ENCODE data around the gene SRSF11.
"Not testable (repeated sequence)": the region's sequence is repeated elsewhere in the genome, so short reads cannot be mapped to it uniquely, and the experiment has no call there.

SRSF11 gene, protein sequence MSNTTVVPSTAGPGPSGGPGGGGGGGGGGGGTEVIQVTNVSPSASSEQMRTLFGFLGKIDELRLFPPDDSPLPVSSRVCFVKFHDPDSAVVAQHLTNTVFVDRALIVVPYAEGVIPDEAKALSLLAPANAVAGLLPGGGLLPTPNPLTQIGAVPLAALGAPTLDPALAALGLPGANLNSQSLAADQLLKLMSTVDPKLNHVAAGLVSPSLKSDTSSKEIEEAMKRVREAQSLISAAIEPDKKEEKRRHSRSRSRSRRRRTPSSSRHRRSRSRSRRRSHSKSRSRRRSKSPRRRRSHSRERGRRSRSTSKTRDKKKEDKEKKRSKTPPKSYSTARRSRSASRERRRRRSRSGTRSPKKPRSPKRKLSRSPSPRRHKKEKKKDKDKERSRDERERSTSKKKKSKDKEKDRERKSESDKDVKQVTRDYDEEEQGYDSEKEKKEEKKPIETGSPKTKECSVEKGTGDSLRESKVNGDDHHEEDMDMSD

DNA sequence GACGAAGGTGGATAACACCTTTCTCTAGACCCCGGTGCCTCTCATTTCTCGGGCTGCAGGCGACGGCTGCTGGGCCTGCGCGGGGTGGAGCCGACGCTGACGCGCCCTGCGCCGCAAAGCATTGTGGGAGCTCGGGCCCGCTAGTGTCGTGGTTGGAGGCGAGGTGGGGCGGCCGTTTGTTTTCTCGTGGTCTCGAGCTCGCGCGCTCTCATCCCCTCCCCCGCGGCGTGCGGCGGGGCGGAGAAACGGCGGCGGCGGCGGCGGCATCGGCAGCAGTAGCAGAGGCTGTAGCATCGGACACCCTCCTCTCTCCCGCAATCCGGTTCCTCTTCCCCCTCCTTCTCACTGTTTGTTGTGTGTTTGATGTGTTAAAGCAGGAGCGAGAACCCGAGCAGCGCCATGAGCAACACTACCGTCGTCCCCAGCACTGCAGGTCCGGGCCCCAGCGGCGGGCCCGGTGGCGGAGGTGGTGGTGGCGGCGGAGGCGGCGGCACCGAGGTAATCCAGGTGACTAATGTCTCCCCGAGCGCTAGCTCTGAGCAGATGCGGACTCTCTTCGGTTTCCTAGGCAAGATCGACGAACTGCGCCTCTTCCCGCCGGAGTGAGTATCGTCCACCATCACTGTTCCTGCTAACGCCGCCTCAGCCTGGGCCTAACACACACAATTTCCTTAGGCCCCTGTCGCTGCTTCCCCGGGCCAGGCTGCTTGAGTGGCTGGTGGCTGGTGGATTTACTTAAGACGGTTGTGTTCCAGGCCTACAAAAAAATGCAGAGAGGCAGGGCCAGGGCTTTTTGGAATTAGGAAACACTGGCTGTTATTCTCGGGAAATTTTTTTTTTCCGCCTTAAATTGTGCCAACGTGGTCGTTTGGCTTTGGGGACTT lies at the start of gene SRSF11:
Gene SRSF11, plus strand, starts transcription at position 143 of the 884 bp plus-strand sequence. Its CDS starts 257 bp downstream, at position 400.
- H3K27ac ChIP-seq, result peak within 1 kb of the TSS; percentile 98 to 99
- peak within 1 kb of the TSS; percentile 93 for H3K4me3 ChIP-seq
- DNase-seq (ENCODE audit: low spot score), result peak; percentile 94
- TF ChIP-seq, protein P1, sequence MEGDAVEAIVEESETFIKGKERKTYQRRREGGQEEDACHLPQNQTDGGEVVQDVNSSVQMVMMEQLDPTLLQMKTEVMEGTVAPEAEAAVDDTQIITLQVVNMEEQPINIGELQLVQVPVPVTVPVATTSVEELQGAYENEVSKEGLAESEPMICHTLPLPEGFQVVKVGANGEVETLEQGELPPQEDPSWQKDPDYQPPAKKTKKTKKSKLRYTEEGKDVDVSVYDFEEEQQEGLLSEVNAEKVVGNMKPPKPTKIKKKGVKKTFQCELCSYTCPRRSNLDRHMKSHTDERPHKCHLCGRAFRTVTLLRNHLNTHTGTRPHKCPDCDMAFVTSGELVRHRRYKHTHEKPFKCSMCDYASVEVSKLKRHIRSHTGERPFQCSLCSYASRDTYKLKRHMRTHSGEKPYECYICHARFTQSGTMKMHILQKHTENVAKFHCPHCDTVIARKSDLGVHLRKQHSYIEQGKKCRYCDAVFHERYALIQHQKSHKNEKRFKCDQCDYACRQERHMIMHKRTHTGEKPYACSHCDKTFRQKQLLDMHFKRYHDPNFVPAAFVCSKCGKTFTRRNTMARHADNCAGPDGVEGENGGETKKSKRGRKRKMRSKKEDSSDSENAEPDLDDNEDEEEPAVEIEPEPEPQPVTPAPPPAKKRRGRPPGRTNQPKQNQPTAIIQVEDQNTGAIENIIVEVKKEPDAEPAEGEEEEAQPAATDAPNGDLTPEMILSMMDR (IDR thresholded peaks at IDR 0.05), result no peak

DNA sequence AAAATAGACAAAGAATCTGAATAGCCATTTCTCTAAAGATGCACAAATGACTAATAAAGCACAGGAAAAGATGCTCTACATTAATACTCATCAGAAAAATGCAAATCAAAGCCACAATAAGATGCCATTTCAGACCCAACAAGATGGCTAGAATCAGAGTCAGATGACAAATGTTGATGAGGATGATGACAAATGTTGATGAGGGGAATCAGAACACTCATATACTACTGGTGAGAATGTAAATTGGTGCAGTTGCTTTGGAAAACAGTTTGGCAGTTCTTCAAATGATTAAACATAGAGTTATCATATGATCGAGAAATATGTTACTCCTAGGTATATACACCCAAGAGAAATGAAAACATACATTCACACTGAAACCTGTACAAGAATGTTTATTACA lies 49.7 kb upstream of the SRSF11 start:
- TF ChIP-seq, protein P1 (IDR thresholded peaks at IDR 0.05), result no peak

DNA sequence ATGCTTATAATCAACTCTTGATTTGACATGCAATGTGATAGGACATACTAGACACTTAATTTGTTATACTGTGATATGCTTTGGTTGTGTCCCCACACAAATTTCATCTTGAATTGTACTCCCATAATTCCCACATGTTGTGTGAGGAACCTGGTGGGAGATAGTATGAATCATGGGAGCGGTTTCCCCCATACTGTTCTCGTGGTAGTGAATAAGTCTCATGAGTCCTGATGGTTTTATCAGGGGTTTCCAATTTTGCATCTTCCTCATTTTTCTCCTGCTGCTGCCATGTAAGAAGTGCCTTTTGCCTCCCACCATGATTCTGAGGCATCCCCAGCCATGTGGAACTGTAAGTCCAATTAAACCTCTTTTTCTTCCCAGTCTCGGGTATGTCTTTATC lies 36.0 kb upstream of the SRSF11 start:
- DNase-seq (ENCODE audit: low spot score); H3K4me3 ChIP-seq; H3K27ac ChIP-seq: not testable (repeated sequence)

More for the DNA sequence above, 49.7 kb upstream of the SRSF11 start:
- DNase-seq (ENCODE audit: low spot score), result no peak
- no peak overlapping the region for H3K27ac ChIP-seq
- no peak overlapping the region for H3K4me3 ChIP-seq

DNA sequence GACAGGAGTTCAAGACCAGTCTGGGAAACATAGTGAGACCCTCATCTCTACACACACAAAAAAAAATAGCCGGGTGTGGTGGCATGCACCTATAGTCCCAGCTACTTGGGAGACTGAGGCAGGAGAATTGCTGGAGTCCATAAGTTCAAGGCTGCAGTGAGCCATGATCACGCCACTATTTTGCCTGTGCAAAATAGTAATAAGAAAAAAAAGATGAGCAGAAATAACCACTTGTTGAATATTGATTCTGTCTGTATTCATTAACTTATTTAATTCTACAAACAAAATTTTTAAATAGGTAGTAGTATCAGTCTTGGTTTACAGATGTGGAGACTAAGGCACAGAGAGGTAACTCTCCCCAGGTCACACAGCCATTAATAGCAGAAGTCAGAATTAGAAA lies 32.7 kb upstream of the SRSF11 start:
- H3K4me3 ChIP-seq, result no peak overlapping the region

DNA sequence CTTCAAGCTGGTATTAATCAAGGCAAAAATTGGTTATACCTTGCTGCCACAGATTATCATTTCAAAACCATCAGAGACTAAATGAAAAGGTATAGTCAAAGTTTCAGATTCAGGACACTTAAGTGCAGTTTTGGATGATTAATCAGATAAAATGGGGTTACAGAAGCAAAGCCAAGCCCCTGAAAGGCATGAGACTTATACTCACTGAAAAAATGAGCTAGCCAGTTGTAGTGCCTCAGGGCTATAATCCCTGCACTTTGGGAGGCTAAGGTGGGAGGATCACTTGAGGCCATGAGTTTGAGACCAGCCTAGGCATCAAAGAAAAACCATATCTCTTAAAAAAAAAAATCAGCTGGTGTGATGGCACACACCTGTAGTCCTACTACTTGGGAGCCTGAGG lies 31.0 kb upstream of the SRSF11 start:
- DNase-seq (ENCODE audit: low spot score), result no peak
- TF ChIP-seq, protein P1 (IDR thresholded peaks at IDR 0.05), result no peak
- no peak overlapping the region for H3K4me3 ChIP-seq
- no peak overlapping the region for H3K27ac ChIP-seq

More for the DNA sequence above, 32.7 kb upstream of the SRSF11 start:
- TF ChIP-seq, protein P1 (IDR thresholded peaks at IDR 0.05), result no peak
- no peak overlapping the region for H3K27ac ChIP-seq
- DNase-seq (ENCODE audit: low spot score), result no peak

DNA sequence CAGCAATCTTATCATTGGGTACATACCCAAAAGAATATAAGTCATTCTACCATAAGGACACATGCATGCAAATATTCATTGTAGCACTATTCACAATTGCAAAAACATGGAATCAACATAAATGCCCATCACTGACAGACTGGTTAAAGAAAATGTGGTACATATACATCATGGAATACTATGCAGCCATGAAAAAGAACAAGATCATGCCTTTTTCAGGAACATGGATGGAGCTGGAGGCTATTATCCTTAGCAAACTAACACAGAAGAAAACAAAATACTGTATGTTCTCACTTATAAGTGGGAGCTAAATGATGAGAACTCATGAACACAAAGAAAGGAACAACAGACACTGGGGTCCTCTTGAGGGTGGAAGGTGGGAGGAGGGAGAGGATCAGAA lies 28.7 kb upstream of the SRSF11 start:
- H3K27ac ChIP-seq; DNase-seq (ENCODE audit: low spot score); H3K4me3 ChIP-seq: not testable (repeated sequence)

DNA sequence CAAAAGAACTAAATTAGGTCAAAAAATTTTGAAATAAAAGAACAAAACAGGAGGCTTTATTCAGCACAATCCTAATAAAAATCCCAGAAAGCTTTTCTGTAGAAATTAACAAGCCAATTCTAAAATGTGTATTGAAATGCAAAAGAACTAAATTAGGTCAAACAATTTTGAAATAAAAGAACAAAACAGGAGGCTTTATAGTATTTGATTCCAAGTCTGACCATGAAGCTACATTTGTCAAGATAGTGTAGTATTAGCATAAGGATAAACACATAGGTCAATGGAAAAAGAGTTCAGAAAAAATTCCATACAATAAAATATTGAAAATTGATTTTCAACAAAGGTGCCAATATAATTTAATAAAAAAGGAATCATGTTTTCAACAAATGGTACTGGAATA lies 26.6 kb upstream of the SRSF11 start:
- no peak for DNase-seq (ENCODE audit: low spot score)
- Histone ChIP-seq H3K27ac (no peak overlapping the region), H3K4me3 (no peak overlapping the region)
- TF ChIP-seq, protein P1 (IDR thresholded peaks at IDR 0.05), result no peak
